Activated CD8-positive, alpha-beta memory T cell treated with anti-CD3 and anti-CD28 coated beads, Interleukin-2, amount 50 U/mL, for 24 hours (primary cell): ENCODE results near the gene POPDC2.
"Not testable (repeated sequence)": the region's sequence is repeated elsewhere in the genome, so short reads cannot be mapped to it uniquely, and the experiment has no call there.

Experiments
- DNase-seq: peaks from one replicate; pipeline ENCODE4 v3.0.0-alpha.2; 2020; ENCODE audit errors: extremely low read depth

Gene POPDC2

DNA sequence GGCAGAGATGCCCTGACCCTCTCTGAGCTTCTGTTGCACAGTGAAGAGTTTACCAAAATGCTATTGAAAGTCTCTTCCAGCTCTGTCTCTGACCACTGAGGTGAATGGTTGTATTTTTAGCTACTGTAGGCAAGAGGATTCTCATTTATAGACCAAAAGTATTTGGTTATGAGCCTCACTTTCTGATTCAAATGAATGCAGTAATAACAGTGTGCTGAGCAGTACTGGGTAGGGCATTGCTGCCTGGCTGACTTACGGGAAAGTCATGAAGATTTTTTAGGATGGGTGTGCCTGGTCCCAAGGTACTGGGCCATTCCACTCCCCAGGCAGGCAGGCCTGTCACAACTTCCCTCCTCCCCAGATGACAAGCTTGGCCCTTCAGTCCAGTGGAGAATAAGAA, 47.2 kb downstream of the POPDC2 start:
- no peak for DNase-seq

DNA sequence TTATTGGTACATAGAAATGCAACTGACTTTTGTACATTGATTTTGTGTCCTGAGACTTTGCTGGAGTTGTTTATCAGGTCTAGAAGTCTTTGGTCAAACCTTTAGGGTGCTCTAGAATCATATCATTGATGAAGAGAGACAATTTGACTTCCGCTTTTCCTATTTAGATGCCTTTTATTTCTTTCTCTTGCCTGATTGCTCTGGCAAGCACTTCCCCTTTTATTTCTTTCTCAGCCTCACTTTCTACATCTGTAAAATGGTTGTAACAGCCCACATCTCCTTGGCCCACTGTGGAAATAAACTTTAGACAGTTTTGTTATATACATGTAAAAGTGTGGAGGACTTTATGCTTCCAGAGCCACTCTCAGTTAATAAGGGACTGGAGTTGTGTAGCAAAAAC, 48.7 kb downstream of the POPDC2 start:
- DNase-seq, result no peak

DNA sequence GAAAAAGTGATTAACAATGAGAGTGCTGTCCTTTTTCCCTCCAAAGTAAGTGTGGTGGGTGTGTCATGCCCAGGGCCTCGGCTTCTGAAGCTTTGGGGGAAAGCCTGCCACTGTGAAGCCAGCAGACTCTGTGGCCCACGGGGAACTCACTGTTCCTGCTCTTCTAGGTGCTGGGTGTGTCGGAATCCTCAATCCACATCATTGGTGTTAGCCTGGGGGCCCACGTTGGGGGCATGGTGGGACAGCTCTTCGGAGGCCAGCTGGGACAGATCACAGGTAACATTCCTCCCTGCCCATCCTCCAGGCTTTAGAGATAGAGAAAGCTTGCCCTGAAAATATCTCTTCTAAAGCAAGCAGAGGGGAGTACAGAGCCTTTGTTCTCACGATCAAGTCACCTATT, 51.1 kb downstream of the POPDC2 start:
- DNase-seq, result no peak

DNA sequence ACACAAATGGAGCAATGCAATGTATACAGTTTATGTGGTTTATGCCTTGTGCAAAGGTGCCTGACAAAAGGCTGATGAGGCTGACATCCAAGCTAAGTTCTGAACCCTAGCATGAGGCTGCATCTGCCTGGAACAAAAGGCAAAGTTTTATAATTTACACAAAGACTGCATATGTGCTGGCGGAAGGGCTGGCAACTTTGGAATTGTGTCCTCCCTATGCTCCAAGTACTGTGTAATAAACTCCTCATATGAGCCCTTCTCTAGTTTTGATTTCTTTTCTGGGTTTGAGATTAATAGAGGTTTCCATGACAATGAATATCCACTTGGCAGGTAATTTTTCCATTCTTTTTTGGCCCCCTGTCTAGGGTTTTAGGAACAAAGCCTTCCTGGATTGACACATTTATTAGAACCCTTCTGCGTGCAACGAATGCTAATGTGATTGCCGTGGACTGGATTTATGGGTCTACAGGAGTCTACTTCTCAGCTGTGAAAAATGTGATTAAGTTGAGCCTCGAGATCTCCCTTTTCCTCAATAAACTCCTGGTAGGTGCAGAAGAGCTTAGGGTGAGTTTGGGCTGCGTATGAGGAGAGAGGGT, 51.9 kb downstream of the POPDC2 start:
- no peak for DNase-seq

DNA sequence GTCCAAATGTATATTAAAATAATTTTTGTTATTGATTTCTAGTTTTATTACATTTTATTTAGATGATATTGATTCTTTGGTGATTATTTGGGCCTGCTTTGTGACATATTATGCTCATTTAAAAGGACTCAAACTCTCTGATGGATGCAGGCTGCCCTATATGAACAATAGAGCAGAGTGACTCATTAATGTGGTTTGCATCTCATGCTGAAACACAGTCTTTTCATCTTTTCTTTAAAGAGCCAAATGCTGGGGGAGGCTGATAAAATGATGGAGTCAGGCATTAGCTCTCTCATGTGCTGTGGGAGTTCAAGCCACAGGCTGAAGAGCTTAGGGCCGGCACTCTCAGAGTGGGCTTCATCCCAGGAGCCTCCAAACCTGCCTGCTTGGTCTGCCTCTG, 55.5 kb downstream of the POPDC2 start:
- DNase-seq, result no peak

DNA sequence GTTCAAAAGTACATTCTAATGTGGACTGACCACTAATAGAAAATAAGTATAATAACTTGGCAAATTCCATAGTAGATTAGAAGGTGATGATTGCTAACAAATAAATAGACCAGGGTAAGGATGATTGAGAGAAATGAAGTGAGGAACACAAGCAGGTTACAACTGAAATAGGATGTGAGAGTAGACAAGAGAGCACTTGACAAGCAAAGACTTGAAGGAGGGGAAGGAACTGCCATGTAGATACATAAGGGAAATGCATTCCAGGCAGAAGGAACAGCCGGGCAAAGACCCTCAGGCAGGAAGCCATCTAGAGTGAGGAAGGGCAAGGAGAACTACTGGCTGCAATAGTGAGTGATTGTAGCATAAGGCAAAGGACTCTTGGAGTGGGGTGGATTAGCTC, 57.7 kb downstream of the POPDC2 start:
- no peak for DNase-seq

DNA sequence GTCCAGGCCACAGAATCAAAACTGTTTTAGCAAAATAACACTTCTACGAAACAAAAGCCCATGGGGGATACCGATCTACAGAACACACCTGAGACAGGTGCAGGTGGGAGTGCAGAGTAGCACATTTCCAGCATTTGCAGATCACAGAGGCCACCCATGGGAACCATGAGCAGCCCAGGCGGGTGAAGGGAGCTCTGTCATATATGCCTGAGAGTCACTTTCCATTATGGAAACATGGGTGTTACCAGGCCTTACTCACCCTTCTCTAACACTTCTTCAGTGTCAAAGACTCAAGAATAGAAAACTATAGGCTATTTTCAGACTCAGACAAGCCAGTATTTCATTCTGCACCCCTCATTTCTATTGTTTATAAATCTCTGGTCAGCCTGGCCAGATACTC, 59.2 kb downstream of the POPDC2 start:
- DNase-seq, result no peak

DNA sequence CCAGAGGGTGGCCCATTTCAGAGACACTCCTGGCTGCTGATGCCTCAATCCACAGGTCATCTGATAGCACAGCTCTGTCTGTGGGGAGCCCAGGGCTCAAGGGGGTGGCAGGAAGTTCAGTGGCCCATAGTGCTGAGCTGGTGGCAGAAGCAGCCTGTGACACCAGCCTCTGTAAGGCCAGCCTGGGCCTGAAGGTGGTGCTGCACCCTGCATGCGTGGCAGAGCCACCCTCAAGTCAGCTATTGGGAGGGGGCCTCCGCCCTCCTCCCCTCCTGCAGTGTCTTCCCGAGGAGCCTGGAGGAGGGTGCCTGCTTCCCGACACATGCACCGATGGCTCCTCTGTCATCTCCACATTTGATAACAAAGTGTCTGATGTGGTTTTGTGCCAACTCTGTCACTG, 59.7 kb downstream of the POPDC2 start:
- DNase-seq, result no peak

DNA sequence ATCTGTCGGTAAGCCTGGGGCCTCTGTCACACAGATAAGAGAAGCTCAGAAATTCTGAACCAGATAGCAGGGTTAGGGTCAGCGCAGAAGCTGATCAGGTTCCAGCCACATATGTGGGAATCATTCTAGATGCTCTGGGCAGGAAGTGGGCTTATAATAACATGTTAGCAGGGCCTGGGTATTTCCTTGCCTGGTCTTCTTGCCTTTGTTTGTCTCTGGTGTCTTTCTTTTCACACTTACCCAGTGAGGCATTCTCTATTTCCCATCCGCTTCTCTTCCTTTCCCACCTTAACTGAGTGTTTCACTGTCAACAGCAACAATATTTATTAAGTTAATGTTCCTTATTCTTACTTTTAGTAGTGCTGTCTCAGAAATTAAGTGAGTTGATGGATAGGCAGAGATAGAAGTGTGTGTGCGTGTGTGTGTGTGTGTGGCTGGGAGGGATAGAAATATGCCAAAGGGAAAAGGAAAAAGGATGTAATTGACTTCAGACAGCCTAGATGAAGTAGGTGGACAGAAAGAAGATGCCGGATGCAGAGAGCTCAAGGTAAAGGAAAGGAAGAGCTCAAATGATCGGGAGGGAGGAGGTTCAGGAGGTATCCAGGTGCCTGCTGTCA, 60.7 kb downstream of the POPDC2 start:
- DNase-seq, result no peak

DNA sequence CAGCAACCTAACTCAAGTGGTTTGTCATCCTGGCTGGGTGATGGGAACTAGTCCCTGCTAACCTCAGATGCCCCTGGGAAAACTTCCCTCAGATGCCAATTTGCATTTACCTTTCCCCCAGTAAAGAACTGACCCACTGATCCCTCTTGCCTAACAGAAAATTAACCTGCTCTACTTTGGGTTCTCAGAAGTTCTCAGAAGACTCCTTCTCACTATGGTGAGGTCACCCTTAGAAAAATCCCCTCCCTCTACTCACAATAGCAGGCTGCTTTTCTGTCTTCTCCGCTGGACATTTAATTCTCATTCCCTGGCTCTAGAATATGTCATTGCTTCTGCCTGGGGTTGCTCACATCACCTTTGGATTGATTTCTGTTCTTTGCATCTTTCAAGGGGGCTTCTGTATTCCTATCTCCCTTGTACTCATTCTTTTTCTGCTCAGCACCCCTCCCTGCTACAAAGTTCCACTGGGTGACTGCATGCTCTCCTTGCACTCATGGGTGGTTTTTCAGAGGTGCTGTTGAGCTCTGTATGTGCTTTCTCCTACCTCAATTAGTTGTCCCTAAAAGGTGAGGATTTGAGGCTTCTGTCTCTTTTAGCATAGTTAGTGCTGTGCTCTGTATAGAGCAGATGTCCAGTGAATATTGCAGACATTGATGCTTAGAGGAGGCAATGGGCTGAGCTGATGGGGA, 61.8 kb downstream of the POPDC2 start:
- no peak for DNase-seq

DNA sequence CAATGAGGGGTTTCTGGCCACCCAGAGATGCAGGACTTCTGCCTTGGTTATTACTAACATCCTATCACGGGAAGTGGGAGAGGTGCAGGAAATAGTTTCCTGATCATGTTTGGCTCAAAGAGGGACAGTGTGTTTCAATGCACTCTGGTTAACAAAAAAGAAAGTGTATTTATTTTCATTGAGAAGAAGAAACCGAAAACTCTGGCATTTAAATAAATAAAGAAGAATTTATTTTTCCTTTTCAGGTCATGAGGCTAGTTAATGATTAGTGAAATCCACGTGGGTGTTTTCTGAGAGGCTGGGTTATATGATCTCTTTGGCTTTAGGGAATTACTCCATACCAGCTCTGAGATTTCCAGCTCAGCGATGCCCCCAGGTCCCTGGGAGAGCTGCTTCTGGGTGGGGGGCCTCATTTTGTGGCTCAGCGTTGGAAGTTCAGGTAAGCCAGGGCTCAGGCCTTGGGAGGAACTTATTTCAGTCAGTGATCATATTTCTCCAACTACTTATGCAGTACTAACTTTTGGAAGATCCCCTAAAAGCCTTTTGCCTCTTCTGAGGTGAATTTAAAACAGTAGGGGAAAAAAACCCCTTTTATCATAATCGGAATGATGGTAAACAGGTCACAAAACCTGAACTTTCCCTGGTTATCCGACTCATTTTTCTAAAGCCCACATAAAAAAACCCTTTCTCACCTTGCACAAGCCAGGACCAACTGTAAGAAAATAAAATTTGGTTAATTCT, 62.7 kb downstream of the POPDC2 start, which contains the start of gene PLA1A:
PLA1A (plus strand) TSS at position 338 of the 741 bp plus-strand sequence; CDS start at position 367, 29 bp downstream.
- no peak for DNase-seq

DNA sequence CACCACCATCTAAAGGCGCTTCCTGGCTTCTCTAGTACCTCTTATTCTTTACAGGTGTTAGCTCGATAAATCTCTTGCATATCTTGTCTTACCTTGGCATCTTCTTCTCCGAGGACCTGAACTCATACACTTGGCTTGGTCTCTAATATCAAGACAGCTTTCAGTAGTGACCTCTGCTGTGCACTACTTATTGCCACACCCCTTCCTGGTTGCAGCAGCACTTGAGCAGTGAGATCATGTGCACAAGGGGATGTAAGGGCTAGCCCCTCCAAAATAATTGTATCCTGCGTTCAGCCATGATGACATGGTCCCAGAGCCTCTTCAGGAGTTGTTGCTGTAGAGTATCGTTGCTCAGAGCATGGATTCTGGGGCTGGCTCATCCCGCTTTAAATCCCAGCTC, 64.0 kb downstream of the POPDC2 start:
- DNase-seq, result no peak

DNA sequence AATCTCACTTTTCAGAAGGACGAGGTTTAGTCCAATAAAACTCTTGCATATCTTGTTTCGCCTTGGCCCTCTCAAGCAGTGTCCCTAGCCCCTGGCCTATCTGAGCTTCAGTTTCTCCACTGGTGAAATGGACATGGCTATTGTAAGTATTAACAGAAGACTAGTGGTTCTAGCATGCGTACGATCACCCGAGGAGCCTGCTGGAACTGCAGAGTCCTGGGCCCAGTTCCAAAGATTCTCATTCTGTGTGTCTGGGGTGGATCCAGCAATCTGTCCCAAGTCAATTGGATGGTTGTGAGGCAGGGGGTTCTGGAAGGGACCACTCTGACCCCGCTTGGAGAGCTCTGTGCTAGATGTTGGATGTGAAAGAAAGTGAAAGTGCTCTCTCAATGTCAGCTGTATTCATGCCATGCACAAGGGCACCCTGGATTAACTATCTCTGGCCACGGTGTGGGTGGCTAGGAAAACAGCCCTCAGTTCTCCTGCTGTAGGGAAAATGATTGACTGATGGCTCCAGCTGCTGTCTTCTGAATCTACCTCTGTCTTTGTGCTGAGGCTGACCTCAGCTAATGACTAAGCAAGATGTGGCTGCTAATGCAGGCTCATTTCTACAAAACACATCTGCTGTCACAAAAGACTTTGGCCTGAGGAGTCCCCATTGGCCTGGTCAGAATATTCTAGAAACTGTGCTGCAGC, 64.6 kb downstream of the POPDC2 start:
- DNase-seq, result no peak

DNA sequence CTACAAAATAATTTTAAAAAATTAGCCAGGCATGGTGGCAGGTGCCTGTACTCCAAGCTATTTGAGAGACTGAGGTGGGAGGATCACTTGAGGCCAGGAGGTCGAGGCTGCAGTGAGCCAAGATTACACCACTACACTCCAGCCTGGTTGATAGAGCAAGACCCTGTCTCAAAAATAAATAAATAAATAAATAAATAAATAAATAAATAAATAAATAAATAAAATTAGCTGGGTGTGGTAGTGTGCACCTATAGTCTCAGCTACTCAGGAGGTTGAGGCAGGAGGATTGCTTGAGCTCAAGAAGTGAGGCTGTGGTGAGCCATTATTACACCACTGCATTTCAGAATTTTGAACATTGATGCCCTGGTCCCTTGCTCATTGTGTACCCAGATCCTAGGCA, 65.5 kb downstream of the POPDC2 start:
- DNase-seq, result not testable (repeated sequence)

DNA sequence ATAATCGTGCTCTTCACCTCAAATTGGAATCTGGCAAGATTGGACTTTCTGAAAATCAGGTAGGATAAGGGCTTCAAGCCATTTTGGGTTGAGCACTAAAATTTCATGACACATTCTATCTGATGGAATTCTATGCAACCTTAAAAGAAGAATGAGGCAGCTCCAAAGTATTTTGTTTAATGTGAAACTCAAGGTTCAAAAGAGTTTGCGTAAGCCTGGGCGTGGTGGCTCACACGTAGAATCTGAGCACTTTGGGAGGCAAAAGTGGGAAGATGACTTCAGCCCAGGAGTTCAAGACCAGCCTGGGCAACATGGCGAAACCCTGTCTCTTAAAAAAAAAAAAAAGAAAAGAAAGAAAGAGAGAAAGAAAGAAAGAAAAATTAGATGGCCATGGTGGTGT, 66.3 kb downstream of the POPDC2 start:
- no peak for DNase-seq

DNA sequence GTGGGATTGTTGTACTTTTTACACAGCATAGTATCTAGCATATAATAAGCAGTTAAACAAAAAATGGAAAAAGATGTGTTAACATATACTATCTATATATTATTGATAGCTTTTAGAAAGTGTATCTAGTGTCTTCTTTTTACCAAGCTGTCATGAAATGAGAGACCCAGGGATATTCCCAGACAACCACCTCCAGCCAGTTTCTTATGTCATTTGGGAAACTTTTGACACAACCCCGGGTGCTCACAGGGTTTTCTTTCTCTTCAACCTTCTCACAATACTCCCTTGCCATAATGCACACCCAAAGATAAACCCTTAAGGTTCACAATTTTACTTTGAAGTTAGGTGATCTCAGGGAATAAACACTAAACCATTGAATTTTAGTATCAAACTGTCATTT, 67.5 kb downstream of the POPDC2 start:
- DNase-seq, result no peak
